ENCODE data around the gene AHRR.
"Not testable (repeated sequence)": the region's sequence is repeated elsewhere in the genome, so short reads cannot be mapped to it uniquely, and the experiment has no call there.

Gene AHRR

GRCh38 chr5:368183-369084 is 46.9 kb downstream of the AHRR start:
- no peak for DNase-seq

- no peak for DNase-seq
Measured at GRCh38 chr5:369151-369868, 47.8 kb downstream of the AHRR start.

- DNase-seq = not testable (repeated sequence)
Measured at GRCh38 chr5:369869-370236, 48.3 kb downstream of the AHRR start.

GRCh38 chr5:370311-370958 is 48.9 kb downstream of the AHRR start:
- no peak for DNase-seq

- peak; percentile 89 for DNase-seq
Measured at GRCh38 chr5:370959-371810, 49.7 kb downstream of the AHRR start.

GRCh38 chr5:371811-372555 is 50.5 kb downstream of the AHRR start:
- DNase-seq = peak; percentile 35

- peak; percentile 30 for DNase-seq
Measured at GRCh38 chr5:372556-372995, 51.1 kb downstream of the AHRR start.

GRCh38 chr5:372996-373709 is 51.6 kb downstream of the AHRR start:
- no peak for DNase-seq

- peak; percentile 30 for DNase-seq
Measured at GRCh38 chr5:373710-374602, 52.4 kb downstream of the AHRR start.

- no peak for DNase-seq
Measured at GRCh38 chr5:374631-375335, 53.3 kb downstream of the AHRR start.

GRCh38 chr5:375336-375920 is 53.9 kb downstream of the AHRR start:
- no peak for DNase-seq

- DNase-seq = no peak
Measured at GRCh38 chr5:375921-376798, 54.6 kb downstream of the AHRR start.

GRCh38 chr5:376799-377325 is 55.3 kb downstream of the AHRR start:
- DNase-seq = no peak

GRCh38 chr5:377326-377981 is 55.9 kb downstream of the AHRR start:
- no peak for DNase-seq

- DNase-seq = no peak
Measured at GRCh38 chr5:378301-378891, 56.9 kb downstream of the AHRR start.

- DNase-seq = no peak
Measured at GRCh38 chr5:378976-379742, 57.6 kb downstream of the AHRR start.

All from SHP77 treated with DMSO at 0.1 percent for 48 hours (cell line).